Neural cell (in vitro differentiated cells): Measurements from ENCODE around the gene TSSC4. TPM values are rescaled to one million over a fixed set of nuclear protein-coding genes. Genes with fewer than 3 reads are reported as not detected.

ENCODE experiments used
- H2AFZ ChIP-seq: fragments of 200-600, 300-800 bp; sonication (generic), shearing (Covaris generic); 2 replicates; pipeline ENCODE4 v1.6.0; 2014; ENCODE audit warnings: low read depth, mild to moderate bottlenecking, antibody characterized with exemption, low read length, moderate library complexity
- H3F3A ChIP-seq: fragments of 200-600 bp; shearing (Covaris generic); 2 replicates; pipeline ENCODE4 v1.6.1; 2016; ENCODE audit warnings: mild to moderate bottlenecking, moderate library complexity, mixed read lengths, antibody characterized with exemption, low read length; ENCODE audit not compliant: insufficient read depth, poor library complexity, severe bottlenecking
- H3K27ac ChIP-seq: fragments of 200-600, 300-800 bp; sonication (generic), shearing (Covaris generic); 2 replicates; pipeline ENCODE4 v1.5.1; 2014; ENCODE audit warnings: mild to moderate bottlenecking, low read length, moderate library complexity
- H3K27me3 ChIP-seq: fragments of 300-800, 200-600 bp; sonication (generic), shearing (Covaris generic); 2 replicates; pipeline ENCODE4 v1.6.0; 2014; ENCODE audit warnings: mild to moderate bottlenecking, low read depth, low read length, moderate library complexity; ENCODE audit not compliant: insufficient read depth
- H3K36me3 ChIP-seq: fragments of 300-800, 200-600 bp; sonication (generic), shearing (Covaris generic); 2 replicates; pipeline ENCODE4 v1.5.1; 2014; ENCODE audit warnings: mild to moderate bottlenecking, antibody characterized with exemption, low read length, moderate library complexity; ENCODE audit not compliant: insufficient read depth
- H3K4me2 ChIP-seq: fragments of 300-800, 200-600 bp; sonication (generic), shearing (Covaris generic); 2 replicates; pipeline ENCODE4 v1.6.0; 2014; ENCODE audit warnings: mild to moderate bottlenecking, low read length
- H3K4me3 ChIP-seq: fragments of 300-800, 200-600 bp; sonication (generic), shearing (Covaris generic); 2 replicates; pipeline ENCODE4 v1.5.1; 2014; ENCODE audit warnings: mild to moderate bottlenecking, low read length, moderate library complexity
- H3K79me2 ChIP-seq: fragments of 200-600 bp; shearing (Covaris generic); replicated peaks from 2 replicates; pipeline ENCODE4 v1.6.0; 2014; ENCODE audit warnings: mild to moderate bottlenecking, low read length, moderate library complexity; ENCODE audit not compliant: insufficient read depth
- H3K9ac ChIP-seq: fragments of 300-800, 200-600 bp; sonication (generic), shearing (Covaris generic); 2 replicates; pipeline ENCODE4 v1.6.1; 2016; ENCODE audit warnings: mild to moderate bottlenecking, low read length, mixed read lengths
- H3K9me2 ChIP-seq: fragments of 200-600 bp; shearing (Covaris generic); 2 replicates; pipeline ENCODE4 v1.6.1; 2016; ENCODE audit warnings: mild to moderate bottlenecking, low read length, mixed read lengths; ENCODE audit not compliant: insufficient read depth
- H3K9me3 ChIP-seq: fragments of 200-600, 300-800 bp; sonication (generic), shearing (Covaris generic); 2 replicates; pipeline ENCODE4 v1.6.1; 2016; ENCODE audit warnings: mild to moderate bottlenecking, mixed run types, low read length, moderate library complexity, mixed read lengths
- H4K20me1 ChIP-seq: fragments of 200-600 bp; shearing (Covaris generic); 2 replicates; pipeline ENCODE4 v1.6.1; 2016; ENCODE audit warnings: mild to moderate bottlenecking, mixed run types; ENCODE audit not compliant: insufficient read depth
- CTCF ChIP-seq: fragments of 450-650 bp; IDR thresholded peaks from 2 replicates; pipeline ENCODE4 v1.5.1; 2014; ENCODE audit warnings: antibody characterized with exemption, mild to moderate bottlenecking, moderate library complexity; ENCODE audit not compliant: poor library complexity, severe bottlenecking
- EP300 ChIP-seq: fragments of 450-650 bp; conservative IDR thresholded peaks from 2 replicates; pipeline ENCODE4 v1.6.1; 2014; ENCODE audit warnings: antibody characterized with exemption, mild to moderate bottlenecking, moderate library complexity; ENCODE audit not compliant: poor library complexity, severe bottlenecking
- EZH2 ChIP-seq: fragments of 200-600, 300-800 bp; shearing (Covaris generic), sonication (generic); IDR thresholded peaks from 2 replicates; pipeline ENCODE4 v1.6.1; 2014; ENCODE audit warnings: antibody characterized with exemption, low read length, borderline replicate concordance, mild to moderate bottlenecking; ENCODE audit not compliant: insufficient read depth, poor library complexity, severe bottlenecking
- MXI1 ChIP-seq: fragments of 450-650 bp; conservative IDR thresholded peaks from 2 replicates; pipeline ENCODE4 v1.6.1; 2014; ENCODE audit warnings: antibody characterized with exemption, mild to moderate bottlenecking; ENCODE audit not compliant: poor library complexity, severe bottlenecking
- POLR2AphosphoS5 ChIP-seq: IDR thresholded peaks from 2 replicates; pipeline ENCODE4 v1.6.1; 2012
- RAD21 ChIP-seq: fragments of 450-650 bp; conservative IDR thresholded peaks from 2 replicates; pipeline ENCODE4 v1.6.1; 2014; ENCODE audit warnings: antibody characterized with exemption, mild to moderate bottlenecking, moderate library complexity
- REST ChIP-seq: IDR thresholded peaks from 2 replicates; pipeline ENCODE4 v1.6.1; 2012; ENCODE audit warnings: borderline replicate concordance
- SMC3 ChIP-seq: fragments of 450-650 bp; conservative IDR thresholded peaks from 2 replicates; pipeline ENCODE4 v1.6.1; 2014; ENCODE audit warnings: antibody characterized with exemption, mild to moderate bottlenecking, moderate library complexity; ENCODE audit not compliant: poor library complexity
- TAF1 ChIP-seq: IDR thresholded peaks from 2 replicates; pipeline ENCODE4 v1.6.1; 2012; ENCODE audit warnings: low read depth
- polyA minus RNA-seq: library from RNA; depleted of rRNA, polyadenylated mRNA; stranded (reverse); fragments of >200 nt; gene quantifications from 2 replicates; pipeline ENCODE4 v1.2.3, GENCODE V29; 2014
- polyA plus RNA-seq: library from polyadenylated mRNA; depleted of rRNA; stranded (reverse); fragments of >200 nt; gene quantifications from 2 replicates; pipeline ENCODE4 v1.2.3, GENCODE V29; 2014

TSSC4 gene
- polyA plus RNA-seq: 54.3 and 62.2 TPM in 2 replicates
- 46.3 and 60.9 TPM in 2 replicates for polyA minus RNA-seq

GRCh38 chr11:2400069-2400761, at the start of gene TSSC4:
TSS of gene TSSC4 (plus strand) at chr11:2400750. CDS start at chr11:2402634, 1,884 bp downstream.
- H3K36me3 ChIP-seq: no peaks in the 10 kb centered on the region

More at GRCh38 chr11:2400069-2400761, at the start of gene TSSC4:
- Histone ChIP-seq H3K27me3 (no peaks in the 10 kb centered on the region), H3K9me3 (no peaks in the 10 kb centered on the region), H3K4me2 (peak within 1 kb of the TSS; percentile 99), H3K79me2 (peaks cover 13% of the 10 kb centered on the region), H4K20me1 (no peaks in the 10 kb centered on the region), H3K4me3 (peak within 1 kb of the TSS; percentile 86), H3K9me2 (no peaks in the 10 kb centered on the region), H3F3A (no peaks in the 10 kb centered on the region), H3K9ac (peak within 1 kb of the TSS; percentile 98), H2AFZ (peak within 1 kb of the TSS; percentile 86), H3K27ac (peak within 1 kb of the TSS; percentile 94)
- TF ChIP-seq REST (peak; percentile 87), TAF1 (peak; percentile 91), POLR2AphosphoS5 (peak; percentile 94), MXI1 (peak; percentile 70), RAD21 (peak; percentile 94), CTCF (peak; percentile 100), EZH2 (no peak), SMC3 (peak; percentile 92), EP300 (peak; percentile 84)
